Limb (tissue), 2 donors: Measurements from ENCODE around the gene GAS5.

ENCODE experiments used
- DNase-seq, 2 donors: peaks; one replicate each; pipeline ENCODE4 v3.0.0-alpha.2; 2016; ENCODE audit errors: extremely low spot score in 2 of 2

The GAS5 gene

DNA sequence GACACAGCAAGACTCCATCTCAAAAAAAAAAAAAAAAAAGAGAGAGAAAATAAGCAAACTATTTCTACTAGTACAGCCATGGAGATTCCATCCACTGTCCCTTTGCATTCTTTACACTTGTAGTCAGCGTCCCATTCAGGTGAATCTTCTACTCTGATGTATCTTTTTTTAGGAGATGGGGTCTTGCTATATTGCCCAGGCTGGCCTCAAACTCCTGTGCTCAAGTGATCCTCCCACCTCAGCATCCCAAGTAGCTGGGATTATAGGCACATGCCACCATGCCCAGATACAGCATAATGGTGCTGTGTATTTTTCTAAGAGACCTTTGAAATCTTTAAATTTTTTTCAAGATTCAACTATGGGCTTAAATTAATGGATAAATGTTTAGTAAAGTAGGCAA lies 35.0 kb downstream of the GAS5 start:
- no peak for DNase-seq

DNA sequence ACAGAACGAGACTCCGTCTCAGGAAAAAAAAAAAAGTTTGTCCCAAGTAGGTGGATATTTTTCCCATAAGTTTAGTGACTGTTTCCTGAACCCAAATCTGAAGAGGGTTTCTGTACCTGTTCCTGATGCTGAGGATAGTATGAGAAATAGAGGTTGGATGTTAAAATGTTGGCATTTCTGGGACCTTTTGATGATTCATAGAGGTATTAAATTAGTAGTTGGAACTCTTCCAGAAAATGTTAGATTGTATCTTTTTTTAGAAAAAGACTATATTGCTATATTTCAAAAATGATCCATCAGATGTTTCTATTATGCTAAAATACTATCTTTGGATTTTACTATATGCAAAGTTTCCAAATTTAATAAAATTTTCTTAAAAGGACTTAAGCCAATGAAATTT lies 40.2 kb downstream of the GAS5 start:
- no peak for DNase-seq

GRCh38 chr1:173824315-173825081 lies 43.3 kb downstream of the GAS5 start, which contains the start of the genes CENPL and DARS2:
Gene CENPL (minus strand): TSS chr1:173824883. CDS start chr1:173811299, 13,584 bp downstream.
Gene DARS2 (plus strand): TSS chr1:173824673. CDS start chr1:173825230, 557 bp downstream.
- peak; percentile 93 to 99 for DNase-seq

DNA sequence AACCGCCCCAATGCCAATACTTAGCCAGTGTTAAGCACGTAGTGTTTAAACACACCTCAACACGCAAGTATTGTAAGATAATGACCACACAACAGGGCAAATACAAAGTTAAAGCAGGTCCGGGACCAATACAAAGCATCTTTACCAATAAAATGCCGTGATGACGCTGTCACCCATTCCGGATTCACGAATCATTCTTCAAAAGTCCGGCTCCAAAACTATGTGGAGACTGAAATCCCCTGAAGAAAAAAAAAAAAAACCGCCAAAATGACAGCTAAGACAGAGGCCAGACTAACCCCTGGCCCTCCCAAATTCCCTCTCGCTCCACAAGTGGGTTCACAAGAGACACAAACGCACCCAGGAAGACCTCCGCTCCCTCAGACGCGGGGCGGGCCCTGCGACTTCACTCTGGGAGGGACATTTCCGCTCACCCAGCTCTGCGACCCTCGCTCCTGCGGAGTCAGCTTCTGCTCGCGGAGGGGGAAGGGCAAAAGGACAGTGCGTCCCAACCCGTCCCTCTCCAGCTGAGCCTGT lies 43.9 kb downstream of the GAS5 start:
- no peak for DNase-seq

DNA sequence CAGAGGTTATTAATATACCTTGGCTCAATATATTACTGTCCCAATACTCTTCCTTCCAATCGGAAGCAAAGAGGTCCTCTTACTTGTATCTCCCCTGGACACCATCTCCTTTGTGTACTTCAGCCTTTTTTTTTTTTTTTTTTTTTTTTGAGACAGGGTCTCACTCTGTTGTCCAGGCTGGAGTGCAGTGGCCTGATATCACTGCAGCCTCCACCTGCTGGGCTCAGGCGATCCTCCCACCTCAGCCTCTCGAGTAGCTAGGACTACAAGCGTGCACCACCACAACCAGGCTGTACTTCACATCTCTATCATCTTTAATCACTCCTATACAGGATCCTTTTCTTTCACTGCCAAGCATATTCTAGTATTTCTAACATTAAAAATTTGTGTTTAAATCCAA lies 46.1 kb downstream of the GAS5 start:
- DNase-seq: no peak

DNA sequence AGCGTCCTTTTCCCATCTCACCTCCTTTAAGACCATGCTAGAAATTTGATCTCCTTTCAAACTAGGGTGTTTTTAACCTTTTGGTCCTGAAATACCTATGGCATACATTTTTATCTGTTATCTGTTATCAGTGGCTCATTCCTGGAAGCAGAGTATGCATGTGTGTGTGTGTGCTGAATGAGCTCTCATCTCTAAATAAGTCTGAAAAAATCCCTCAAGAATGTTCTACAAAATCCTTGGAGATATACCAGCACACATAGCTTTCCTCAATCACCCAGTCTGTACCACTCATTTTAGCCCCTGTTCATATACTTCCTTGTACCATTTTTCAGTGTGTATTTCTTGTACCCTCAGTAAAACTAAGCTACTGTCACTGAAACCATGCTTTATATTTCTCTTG lies 49.3 kb downstream of the GAS5 start:
- no peak for DNase-seq
